ENCODE measurements around the gene KBTBD2. TPM values are rescaled to one million over a fixed set of nuclear protein-coding genes. Genes with fewer than 3 reads are reported as not detected.
"Not testable (repeated sequence)": the region's sequence is repeated elsewhere in the genome, so short reads cannot be mapped to it uniquely, and the experiment has no call there.

The KBTBD2 gene
- total RNA-seq, 1 experiment from 2014 or later, result 16.3 TPM

DNA sequence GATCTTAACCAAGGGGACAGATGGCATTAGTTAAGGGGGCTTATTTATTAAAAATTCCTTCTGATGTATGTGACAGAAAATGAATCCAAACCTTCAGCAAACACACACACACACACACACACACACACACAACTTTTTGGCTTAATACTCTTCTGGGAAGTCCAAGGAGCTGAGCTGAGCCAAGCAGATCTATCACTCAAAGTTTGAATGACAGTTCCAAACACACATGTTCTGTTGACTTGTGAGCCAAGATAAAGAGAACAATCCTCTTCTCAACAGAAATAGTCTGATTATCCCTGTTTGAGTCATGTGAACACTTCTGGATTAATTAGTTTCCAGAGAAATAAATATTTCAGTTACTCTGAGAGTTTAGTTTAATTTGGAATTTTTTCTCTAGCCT, 31.5 kb downstream of the KBTBD2 start:
- CTCF ChIA-PET, result no interaction called here
- POLR2A ChIA-PET (ENCODE audit: unreplicated experiment), result no interaction called here
- Histone ChIP-seq H3K27me3 (ENCODE audit: low read length) (no peaks in the 10 kb centered on the region), H3K4me2 (ENCODE audit: low read length) (no peak overlapping the region), H3K27ac (ENCODE audit: low read length) (no peak overlapping the region), H3K79me2 (ENCODE audit: low read length) (no peaks in the 10 kb centered on the region), H3K9me3 (ENCODE audit: low read length) (no peaks in the 10 kb centered on the region), H3K9ac (ENCODE audit: low read length) (no peak overlapping the region), H2AFZ (ENCODE audit: low read length) (no peak overlapping the region), H4K20me1 (ENCODE audit: low read length) (no peaks in the 10 kb centered on the region), H3K36me3 (ENCODE audit: low read depth, low read length) (no peaks in the 10 kb centered on the region), H3K4me1 (ENCODE audit: insufficient read depth, low read length) (no peaks in the 10 kb centered on the region), H3F3A (ENCODE audit: low read length, unreplicated experiment) (no peaks in the 10 kb centered on the region), H3K4me3 (ENCODE audit: low read length) (no peak overlapping the region), H3K9me2 (replicated peaks; ENCODE audit: low read length) (no peaks in the 10 kb centered on the region)
- no peak for ATAC-seq
- intact Hi-C loops (cut with micrococcal nuclease), result no loop called here
- BruUV-seq (replicated peaks), result no TSS peak
- no peak for TF ChIP-seq EZH2phosphoT487 (IDR thresholded peaks at IDR 0.05; ENCODE audit: borderline replicate concordance, low read length)
- TF ChIP-seq, protein P1, sequence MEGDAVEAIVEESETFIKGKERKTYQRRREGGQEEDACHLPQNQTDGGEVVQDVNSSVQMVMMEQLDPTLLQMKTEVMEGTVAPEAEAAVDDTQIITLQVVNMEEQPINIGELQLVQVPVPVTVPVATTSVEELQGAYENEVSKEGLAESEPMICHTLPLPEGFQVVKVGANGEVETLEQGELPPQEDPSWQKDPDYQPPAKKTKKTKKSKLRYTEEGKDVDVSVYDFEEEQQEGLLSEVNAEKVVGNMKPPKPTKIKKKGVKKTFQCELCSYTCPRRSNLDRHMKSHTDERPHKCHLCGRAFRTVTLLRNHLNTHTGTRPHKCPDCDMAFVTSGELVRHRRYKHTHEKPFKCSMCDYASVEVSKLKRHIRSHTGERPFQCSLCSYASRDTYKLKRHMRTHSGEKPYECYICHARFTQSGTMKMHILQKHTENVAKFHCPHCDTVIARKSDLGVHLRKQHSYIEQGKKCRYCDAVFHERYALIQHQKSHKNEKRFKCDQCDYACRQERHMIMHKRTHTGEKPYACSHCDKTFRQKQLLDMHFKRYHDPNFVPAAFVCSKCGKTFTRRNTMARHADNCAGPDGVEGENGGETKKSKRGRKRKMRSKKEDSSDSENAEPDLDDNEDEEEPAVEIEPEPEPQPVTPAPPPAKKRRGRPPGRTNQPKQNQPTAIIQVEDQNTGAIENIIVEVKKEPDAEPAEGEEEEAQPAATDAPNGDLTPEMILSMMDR (conservative IDR thresholded peaks at IDR 0.05; ENCODE audit: low read depth, low read length), result no peak
- no peak for TF ChIP-seq EZH2 (IDR thresholded peaks at IDR 0.05; ENCODE audit: low read length, unreplicated experiment)
- no peak for DNase-seq

DNA sequence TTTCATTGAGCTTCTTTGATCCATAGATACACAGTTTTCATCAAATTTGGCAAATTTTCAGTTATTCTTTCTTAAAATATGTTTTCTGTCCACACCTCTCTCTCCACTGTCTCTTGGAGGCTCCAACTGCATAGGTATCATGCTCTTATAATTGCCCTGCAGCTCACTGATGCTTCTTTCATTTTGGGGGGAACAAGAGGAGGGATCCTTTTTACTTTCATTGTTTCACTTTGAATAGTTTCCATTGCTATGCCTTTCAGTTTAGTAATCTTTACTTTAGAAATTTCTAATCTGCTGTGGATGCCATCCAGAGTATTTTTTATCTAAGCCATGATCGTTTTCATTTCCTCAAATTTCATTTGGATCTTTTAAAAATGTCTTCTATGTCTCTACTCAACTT, 32.9 kb downstream of the KBTBD2 start:
- CTCF ChIA-PET, result no interaction called here
- no peak overlapping the region for H3K9ac ChIP-seq (ENCODE audit: low read length)
- DNase-seq, result no peak
- intact Hi-C loops (cut with micrococcal nuclease), result no loop called here
- H3F3A ChIP-seq (ENCODE audit: low read length, unreplicated experiment), result no peaks in the 10 kb centered on the region
- no peak for ATAC-seq
- POLR2A ChIA-PET (ENCODE audit: unreplicated experiment), result no interaction called here
- H3K9me2 ChIP-seq (replicated peaks; ENCODE audit: low read length), result no peaks in the 10 kb centered on the region
- no peaks in the 10 kb centered on the region for H3K79me2 ChIP-seq (ENCODE audit: low read length)
- no peaks in the 10 kb centered on the region for H4K20me1 ChIP-seq (ENCODE audit: low read length)
- H3K4me1 ChIP-seq (ENCODE audit: insufficient read depth, low read length), result no peaks in the 10 kb centered on the region
- H3K9me3 ChIP-seq (ENCODE audit: low read length), result no peaks in the 10 kb centered on the region
- no peak overlapping the region for H3K27ac ChIP-seq (ENCODE audit: low read length)
- no peak overlapping the region for H3K4me3 ChIP-seq (ENCODE audit: low read length)
- no peaks in the 10 kb centered on the region for H3K36me3 ChIP-seq (ENCODE audit: low read depth, low read length)
- no TSS peak for BruUV-seq (replicated peaks)
- H2AFZ ChIP-seq (ENCODE audit: low read length), result no peak overlapping the region
- H3K27me3 ChIP-seq (ENCODE audit: low read length), result no peaks in the 10 kb centered on the region
- no peak overlapping the region for H3K4me2 ChIP-seq (ENCODE audit: low read length)
- TF ChIP-seq, protein P1 (conservative IDR thresholded peaks at IDR 0.05; ENCODE audit: low read depth, low read length), result no peak
- no peak for TF ChIP-seq EZH2phosphoT487 (IDR thresholded peaks at IDR 0.05; ENCODE audit: borderline replicate concordance, low read length)
- TF ChIP-seq EZH2 (IDR thresholded peaks at IDR 0.05; ENCODE audit: low read length, unreplicated experiment), result no peak

DNA sequence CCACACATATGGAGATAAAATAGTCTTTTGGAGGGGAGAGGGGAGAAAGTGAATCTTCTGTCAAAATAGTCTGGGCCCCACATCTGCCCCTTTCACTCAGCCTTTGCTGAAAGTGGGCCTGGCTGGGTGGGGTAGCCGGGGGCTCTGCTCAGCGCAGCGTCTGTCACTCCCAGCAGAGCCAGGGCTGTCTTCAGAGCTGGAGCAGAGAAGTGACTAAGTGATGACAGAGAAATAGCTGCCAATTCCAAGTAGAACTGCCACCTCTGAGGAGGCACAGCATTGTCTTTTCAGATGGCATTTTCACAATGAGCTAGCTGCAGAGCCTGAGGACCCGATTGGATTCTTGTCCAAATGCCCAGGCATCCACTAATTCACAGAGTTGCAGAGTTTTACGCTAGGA, 34.5 kb downstream of the KBTBD2 start:
- H3K9me2 ChIP-seq (replicated peaks; ENCODE audit: low read length); intact Hi-C loops (cut with micrococcal nuclease); DNase-seq; POLR2A ChIA-PET (ENCODE audit: unreplicated experiment); BruUV-seq (replicated peaks); H3K4me3 ChIP-seq (ENCODE audit: low read length); H3K79me2 ChIP-seq (ENCODE audit: low read length); H3K9ac ChIP-seq (ENCODE audit: low read length); CTCF ChIA-PET; H2AFZ ChIP-seq (ENCODE audit: low read length); H3K4me1 ChIP-seq (ENCODE audit: insufficient read depth, low read length); H3K9me3 ChIP-seq (ENCODE audit: low read length); ATAC-seq; H4K20me1 ChIP-seq (ENCODE audit: low read length); H3K27ac ChIP-seq (ENCODE audit: low read length); H3F3A ChIP-seq (ENCODE audit: low read length, unreplicated experiment); H3K4me2 ChIP-seq (ENCODE audit: low read length); H3K27me3 ChIP-seq (ENCODE audit: low read length); H3K36me3 ChIP-seq (ENCODE audit: low read depth, low read length): not testable (repeated sequence)

DNA sequence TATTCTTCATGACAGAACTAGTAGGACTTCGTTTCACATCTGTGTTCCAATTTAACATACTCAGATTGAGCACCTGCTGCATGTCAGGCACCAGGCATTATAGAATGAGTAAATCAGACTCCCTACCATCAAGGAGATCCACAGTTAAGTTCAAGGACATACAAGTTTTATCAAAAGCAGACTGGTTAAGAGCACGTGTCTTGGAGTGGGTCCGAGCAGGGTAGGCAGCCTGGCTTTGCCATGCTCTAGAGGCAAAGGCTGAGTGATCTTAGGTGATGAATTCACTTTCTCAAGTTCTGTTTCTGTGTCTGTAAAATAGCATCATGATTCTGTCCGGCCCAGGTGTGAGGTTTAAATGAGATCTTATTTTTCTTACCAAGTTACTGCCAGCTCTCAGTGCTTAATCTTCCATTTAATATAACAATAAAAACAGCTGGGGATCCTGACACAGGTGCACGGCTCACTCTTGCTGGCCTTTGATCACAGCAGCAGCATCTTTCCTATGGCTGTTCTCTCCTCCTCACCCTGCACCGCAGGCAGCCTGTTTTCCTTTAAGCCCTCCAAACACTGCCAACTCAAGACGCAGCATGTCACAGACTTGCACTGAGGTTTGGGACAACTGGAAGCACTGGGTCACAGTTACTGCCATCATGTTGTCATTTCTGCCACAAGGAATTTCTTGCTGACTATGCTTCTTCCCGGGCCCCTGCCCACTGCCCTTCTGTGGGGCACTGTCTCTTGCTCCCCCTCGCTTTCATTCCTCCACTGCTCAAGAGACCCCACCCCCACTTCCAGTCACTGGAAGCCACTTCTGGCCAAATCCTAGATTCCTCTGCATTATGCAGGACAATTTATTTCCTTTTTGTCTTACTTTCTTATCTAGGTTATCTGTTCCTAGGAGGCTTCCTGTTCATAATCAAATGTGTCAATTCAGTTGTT, 35.5 kb downstream of the KBTBD2 start:
- H3K27me3 ChIP-seq (ENCODE audit: low read length); H3K9me2 ChIP-seq (replicated peaks; ENCODE audit: low read length); CTCF ChIA-PET; intact Hi-C loops (cut with micrococcal nuclease); H3K9me3 ChIP-seq (ENCODE audit: low read length); H3K9ac ChIP-seq (ENCODE audit: low read length); H3K4me1 ChIP-seq (ENCODE audit: insufficient read depth, low read length); H3K4me3 ChIP-seq (ENCODE audit: low read length); POLR2A ChIA-PET (ENCODE audit: unreplicated experiment); H3K4me2 ChIP-seq (ENCODE audit: low read length); H3F3A ChIP-seq (ENCODE audit: low read length, unreplicated experiment); H3K27ac ChIP-seq (ENCODE audit: low read length); DNase-seq; H4K20me1 ChIP-seq (ENCODE audit: low read length); H2AFZ ChIP-seq (ENCODE audit: low read length); H3K36me3 ChIP-seq (ENCODE audit: low read depth, low read length); ATAC-seq; H3K79me2 ChIP-seq (ENCODE audit: low read length); BruUV-seq (replicated peaks): not testable (repeated sequence)

DNA sequence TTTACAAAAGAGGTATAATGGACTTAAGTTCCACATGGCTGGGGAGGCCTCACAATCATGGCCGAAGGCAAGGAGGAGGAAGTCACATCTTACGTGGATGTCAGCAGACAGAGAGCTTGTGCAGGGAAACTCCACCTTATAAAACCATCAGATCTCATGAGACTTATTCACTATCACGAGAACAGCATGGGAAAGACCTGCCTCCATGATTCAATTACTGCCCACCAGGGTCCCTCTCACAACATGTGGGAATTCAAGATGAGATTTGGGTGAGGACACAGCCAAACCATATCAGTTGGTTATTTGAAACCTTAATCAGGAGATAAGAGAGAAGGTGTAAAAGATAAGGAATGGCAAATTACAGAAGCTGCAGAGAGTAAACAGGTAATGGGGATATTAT, 40.9 kb downstream of the KBTBD2 start:
- POLR2A ChIA-PET (ENCODE audit: unreplicated experiment); H3K27ac ChIP-seq (ENCODE audit: low read length); H3K9me2 ChIP-seq (replicated peaks; ENCODE audit: low read length); ATAC-seq; H3K27me3 ChIP-seq (ENCODE audit: low read length); H3K4me3 ChIP-seq (ENCODE audit: low read length); BruUV-seq (replicated peaks); H3K4me1 ChIP-seq (ENCODE audit: insufficient read depth, low read length); H2AFZ ChIP-seq (ENCODE audit: low read length); intact Hi-C loops (cut with micrococcal nuclease); DNase-seq; H3K4me2 ChIP-seq (ENCODE audit: low read length); H3F3A ChIP-seq (ENCODE audit: low read length, unreplicated experiment); H4K20me1 ChIP-seq (ENCODE audit: low read length); CTCF ChIA-PET; H3K79me2 ChIP-seq (ENCODE audit: low read length); H3K36me3 ChIP-seq (ENCODE audit: low read depth, low read length); H3K9ac ChIP-seq (ENCODE audit: low read length); H3K9me3 ChIP-seq (ENCODE audit: low read length): not testable (repeated sequence)
